Activated CD8-positive, alpha-beta memory T cell treated with anti-CD3 and anti-CD28 coated beads for 36 hours (primary cell): ENCODE data around the gene SLC2A6. TPM values are rescaled to one million over a fixed set of nuclear protein-coding genes. Genes with fewer than 3 reads are reported as not detected.

ENCODE experiments used
- CTCF ChIA-PET: fragments of 350-600 bp; sonication (Branson Sonifier 250); formaldehyde crosslinking; loops from one replicate; lab custom pipeline; 2021; ENCODE audit warnings: antibody characterized with exemption; lab: Charles Lee
- POLR2A ChIA-PET: fragments of 350-600 bp; sonication (Branson Sonifier 250); formaldehyde crosslinking; loops from one replicate; lab custom pipeline; 2021; ENCODE audit warnings: antibody characterized with exemption; lab: Charles Lee
- total RNA-seq, 2 experiments: library from RNA; stranded (reverse); gene quantifications; one replicate each; pipeline ENCODE4 v1.2.3, GENCODE V29; 2021

The SLC2A6 gene
- total RNA-seq = 10 to 100 TPM; 14.3 to 14.4 TPM

GRCh38 chr9:133478851-133479711 is at the start of gene SLC2A6:
TSS of gene SLC2A6 (minus strand) at chr9:133479099. CDS start at chr9:133479059, 40 bp downstream.
- CTCF ChIA-PET = interaction anchor here (0.6 to 2.6 kb wide), 3 partner anchors 11 to 293 kb away, joined by 3 to 6 read pairs (median 3); no protein-coding TSS in a partner anchor
- POLR2A ChIA-PET = interaction anchor here (0.6 to 2.1 kb wide), 3 partner anchors 19 to 131 kb away, joined by 3 to 7 read pairs (median 4); partner anchors contain the start of genes CACFD1, MED22 and RPL7A

- ChIA-PET CTCF (no interaction called here), POLR2A (no interaction called here)
These were observed 49.3 kb upstream of the SLC2A6 start for GRCh38 chr9:133528001-133528875.

GRCh38 chr9:133527444-133527920 is 48.6 kb upstream of the SLC2A6 start:
- ChIA-PET POLR2A (no interaction called here), CTCF (no interaction called here)

GRCh38 chr9:133526721-133527321 is 47.9 kb upstream of the SLC2A6 start:
- CTCF ChIA-PET = no interaction called here
- POLR2A ChIA-PET = no interaction called here

- ChIA-PET CTCF (no interaction called here), POLR2A (no interaction called here)
These were observed 46.8 kb upstream of the SLC2A6 start for GRCh38 chr9:133525677-133526076.

- POLR2A ChIA-PET = no interaction called here
- CTCF ChIA-PET = no interaction called here
These were observed 45.9 kb upstream of the SLC2A6 start, which contains the start of gene MYMK for GRCh38 chr9:133524679-133525228. TSS of gene MYMK (minus strand) at chr9:133524959. CDS start at chr9:133524844, 115 bp downstream.

- ChIA-PET CTCF (interaction anchor here (0.6 kb wide), 1 partner anchor 219 kb away, joined by 3 read pairs; no protein-coding TSS in a partner anchor), POLR2A (no interaction called here)
These were observed 45.2 kb upstream of the SLC2A6 start for GRCh38 chr9:133524146-133524545.

- POLR2A ChIA-PET = no interaction called here
- CTCF ChIA-PET = no interaction called here
These were observed 44.2 kb upstream of the SLC2A6 start for GRCh38 chr9:133523106-133523505.

GRCh38 chr9:133522073-133522910 is 43.4 kb upstream of the SLC2A6 start:
- CTCF ChIA-PET = no interaction called here

GRCh38 chr9:133521122-133522072 is 42.5 kb upstream of the SLC2A6 start:
- ChIA-PET CTCF (interaction anchor here (0.9 kb wide), 1 partner anchor 16 kb away, joined by 3 read pairs; no protein-coding TSS in a partner anchor), POLR2A (no interaction called here)

More at GRCh38 chr9:133522073-133522910, 43.4 kb upstream of the SLC2A6 start:
- POLR2A ChIA-PET = interaction anchor here (0.8 kb wide), 1 partner anchor 1281 kb away, joined by 3 read pairs; no protein-coding TSS in a partner anchor

- CTCF ChIA-PET = interaction anchor here (0.9 kb wide), 1 partner anchor 15 kb away, joined by 3 read pairs; no protein-coding TSS in a partner anchor
- POLR2A ChIA-PET = interaction anchor here (0.6 kb wide), 1 partner anchor 352 kb away, joined by 3 read pairs; no protein-coding TSS in a partner anchor
These were observed 41.4 kb upstream of the SLC2A6 start for GRCh38 chr9:133520121-133520835.

- CTCF ChIA-PET = no interaction called here
- POLR2A ChIA-PET = no interaction called here
These were observed 40.8 kb upstream of the SLC2A6 start for GRCh38 chr9:133519693-133520092.

- ChIA-PET CTCF (no interaction called here), POLR2A (interaction anchor here (0.5 kb wide), 1 partner anchor 312 kb away, joined by 3 read pairs; no protein-coding TSS in a partner anchor)
These were observed 40.0 kb upstream of the SLC2A6 start for GRCh38 chr9:133518706-133519449.

- CTCF ChIA-PET = interaction anchor here (0.7 kb wide), 1 partner anchor 15 kb away, joined by 3 read pairs; no protein-coding TSS in a partner anchor
- POLR2A ChIA-PET = no interaction called here
These were observed 39.3 kb upstream of the SLC2A6 start for GRCh38 chr9:133518200-133518599.

- CTCF ChIA-PET = interaction anchor here (0.7 kb wide), 1 partner anchor 15 kb away, joined by 3 read pairs; no protein-coding TSS in a partner anchor
- POLR2A ChIA-PET = no interaction called here
These were observed 38.8 kb upstream of the SLC2A6 start for GRCh38 chr9:133517711-133518110.
